ENCODE data around the gene TMEM271. TPM values are rescaled to one million over a fixed set of nuclear protein-coding genes. Genes with fewer than 3 reads are reported as not detected.
A peak's percentile ranks its signal among the peaks of the same experiment; 100 is the strongest.

TMEM271 gene
- total RNA-seq, 6 experiments from 2014 or later = not detected

- no peak overlapping the region for H3K4me3 Mint-ChIP-seq
- TF ChIP-seq CTCF (IDR thresholded peaks at IDR 0.05) = no peak
- DNase-seq = no peak
- peaks cover 4% of the 10 kb centered on the region; the same call in 1 of the 2 replicates for H3K9me3 Mint-ChIP-seq
- peaks cover 21% of the 10 kb centered on the region for H3K27me3 Mint-ChIP-seq (ENCODE audit: insufficient read depth)
- no peak overlapping the region for H3K27ac Mint-ChIP-seq
- H3K4me1 Mint-ChIP-seq (ENCODE audit: low read depth) = peaks cover 13% of the 10 kb centered on the region
- no peaks in the 10 kb centered on the region for H3K36me3 Mint-ChIP-seq (ENCODE audit: low read depth)
Measured at GRCh38 chr4:578451-579443, 2.7 kb upstream of the TMEM271 start.

- DNase-seq = peak; percentile 1
- Mint-ChIP-seq H3K27me3 (ENCODE audit: insufficient read depth) (peaks cover 26% of the 10 kb centered on the region), H3K9me3 (no peaks in the 10 kb centered on the region), H3K36me3 (ENCODE audit: low read depth) (no peaks in the 10 kb centered on the region), H3K4me1 (ENCODE audit: low read depth) (peaks cover 13% of the 10 kb centered on the region), H3K4me3 (peak overlapping the region; percentile 78; the same call in 1 of the 2 replicates), H3K27ac (no peak overlapping the region)
- no peak for TF ChIP-seq CTCF (IDR thresholded peaks at IDR 0.05)
Measured at GRCh38 chr4:577499-578450, 1.7 kb upstream of the TMEM271 start.

- no peak for TF ChIP-seq CTCF (IDR thresholded peaks at IDR 0.05)
- Mint-ChIP-seq H3K27me3 (ENCODE audit: insufficient read depth) (peaks cover 30% of the 10 kb centered on the region), H3K9me3 (peaks cover 3% of the 10 kb centered on the region; the same call in 1 of the 2 replicates), H3K36me3 (ENCODE audit: low read depth) (no peaks in the 10 kb centered on the region), H3K27ac (no peak overlapping the region), H3K4me1 (ENCODE audit: low read depth) (peaks cover 13% of the 10 kb centered on the region), H3K4me3 (peak overlapping the region; percentile 78)
- DNase-seq = no peak
Measured at GRCh38 chr4:576991-577498, 950 bp upstream of the TMEM271 start.

GRCh38 chr4:575281-576141, 584 bp downstream of the TMEM271 start:
- Mint-ChIP-seq H3K27ac (no peak overlapping the region), H3K36me3 (ENCODE audit: low read depth) (no peaks in the 10 kb centered on the region; the same call in 1 of the 2 replicates), H3K4me3 (no peak overlapping the region), H3K4me1 (ENCODE audit: low read depth) (peaks cover 13% of the 10 kb centered on the region), H3K9me3 (peaks cover 17% of the 10 kb centered on the region; the same call in 1 of the 2 replicates), H3K27me3 (ENCODE audit: insufficient read depth) (peaks cover 43% of the 10 kb centered on the region)
- no peak for DNase-seq
- no peak for TF ChIP-seq CTCF (IDR thresholded peaks at IDR 0.05)

All from HFFc6 (cell line).